ENCODE data around the gene SCTR.

Gene SCTR

DNA sequence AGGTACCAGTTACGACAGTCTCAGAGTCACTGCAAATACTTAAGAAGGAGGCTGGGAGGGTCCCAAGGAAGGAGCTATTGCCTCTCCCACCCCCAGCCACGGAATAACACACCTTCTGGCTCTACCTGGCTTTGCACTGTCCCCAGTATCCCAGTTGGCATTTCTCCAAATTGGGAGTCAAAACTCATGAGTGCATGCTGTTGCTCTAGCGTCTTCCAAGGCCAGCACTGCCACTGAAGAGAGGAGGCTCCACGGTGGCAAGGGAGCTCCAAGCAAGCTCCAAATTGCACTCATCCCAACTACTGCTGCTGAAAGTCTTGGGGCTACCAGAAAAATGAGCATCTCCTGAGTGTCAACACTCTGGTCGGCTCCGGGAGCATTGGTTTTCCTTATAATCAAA is 1.6 kb downstream of the SCTR start:
- DNase-seq: no peak

DNA sequence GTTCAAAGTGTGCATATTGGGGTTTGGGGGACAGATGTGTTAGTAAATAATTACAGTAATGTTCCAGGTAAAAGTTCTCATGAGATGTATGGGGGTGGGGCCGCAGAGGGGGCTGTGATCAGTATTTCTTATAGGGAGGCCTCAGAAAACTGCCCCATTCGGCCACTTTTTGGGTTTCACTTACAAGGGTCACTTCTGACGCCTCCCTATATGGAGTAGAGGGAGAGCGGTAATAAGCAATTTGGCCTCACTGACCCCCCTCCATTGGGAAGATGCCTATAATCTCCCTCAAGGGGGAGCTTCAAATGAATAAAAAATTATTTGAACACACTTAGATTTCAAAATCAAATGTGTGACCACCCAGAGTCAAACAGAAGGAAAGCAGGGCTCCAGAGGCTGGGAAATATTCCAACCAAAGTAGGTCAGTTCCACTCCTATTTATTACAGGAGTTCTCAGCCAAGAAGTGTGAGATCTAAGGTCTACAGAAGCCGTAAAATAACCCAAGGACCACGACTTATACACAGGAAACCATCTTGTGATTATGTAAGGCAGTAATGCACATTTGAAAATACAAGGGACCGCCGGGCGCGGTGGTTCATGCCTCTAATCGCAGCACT is 2.7 kb downstream of the SCTR start:
- no peak for DNase-seq

GRCh38 chr2:119520696-119521432 is 3.4 kb downstream of the SCTR start:
- DNase-seq: no peak

DNA sequence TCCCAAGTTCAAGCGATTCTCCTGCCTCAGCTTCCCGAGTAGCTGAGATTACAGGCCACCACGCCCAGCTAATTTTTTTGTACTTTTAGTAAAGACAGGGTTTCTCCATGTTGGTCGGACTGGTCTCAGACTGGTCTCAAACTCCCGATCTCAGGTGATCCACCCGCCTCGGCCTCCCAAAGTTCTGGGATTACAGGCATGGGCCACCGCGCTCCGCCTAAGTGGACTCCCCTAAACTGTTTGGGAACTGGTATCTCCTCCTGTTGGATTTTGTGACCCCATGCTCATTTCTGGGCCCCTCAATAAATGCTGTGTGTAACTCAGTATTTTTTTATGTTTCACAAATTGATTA is 5.2 kb downstream of the SCTR start:
- DNase-seq: no peak

DNA sequence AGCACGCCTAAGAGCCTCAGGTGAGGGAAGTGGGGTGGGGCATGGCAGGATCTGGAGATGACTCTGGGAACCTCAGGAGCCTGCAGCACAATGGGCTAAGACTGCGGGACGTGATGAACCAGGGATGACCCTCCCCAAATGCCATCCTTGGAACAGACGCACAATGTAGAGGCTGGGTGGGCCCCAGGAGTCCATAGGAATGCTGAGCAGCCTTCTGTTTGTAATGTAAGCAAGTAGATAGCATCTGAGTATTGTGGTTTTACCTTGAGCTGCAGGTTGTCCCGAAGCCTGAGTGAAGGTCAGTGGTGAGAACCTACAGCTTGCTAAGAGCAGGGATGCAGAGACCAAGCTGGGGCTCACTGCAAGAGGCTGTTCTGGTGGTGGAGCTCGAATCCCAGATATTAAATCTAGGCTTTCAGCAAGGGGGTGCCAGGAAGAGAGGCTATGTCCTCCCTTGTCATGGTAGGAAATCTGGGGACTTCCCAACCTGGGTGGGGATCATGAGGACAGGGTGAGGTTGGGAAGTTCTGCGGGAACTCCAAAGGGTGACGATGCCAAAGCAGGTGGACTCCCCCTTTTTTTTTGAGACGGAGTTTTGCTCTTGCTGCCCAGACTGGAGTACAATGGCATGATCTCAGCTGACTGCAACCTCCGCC is 5.8 kb downstream of the SCTR start:
- DNase-seq: no peak

DNA sequence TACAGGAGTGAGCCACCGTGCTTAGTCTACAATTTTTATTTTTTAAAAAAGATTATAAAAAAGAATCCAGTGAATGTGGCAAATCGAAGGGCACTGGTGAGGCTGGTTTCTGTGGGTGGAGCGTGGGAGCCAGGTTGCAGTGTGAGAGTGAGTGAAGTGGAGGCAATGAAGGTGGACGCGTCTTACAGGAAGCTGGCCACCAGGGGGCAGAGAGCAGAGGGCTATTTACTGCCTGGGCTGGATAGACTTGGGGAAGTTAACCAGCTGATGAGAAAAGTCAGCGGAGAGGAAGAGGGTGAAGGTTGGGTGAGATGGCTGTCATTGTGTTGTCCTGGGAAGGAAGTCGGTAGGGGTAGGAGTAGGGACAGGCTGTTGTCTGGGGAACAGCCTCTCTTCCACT is 6.8 kb downstream of the SCTR start:
- no peak for DNase-seq

DNA sequence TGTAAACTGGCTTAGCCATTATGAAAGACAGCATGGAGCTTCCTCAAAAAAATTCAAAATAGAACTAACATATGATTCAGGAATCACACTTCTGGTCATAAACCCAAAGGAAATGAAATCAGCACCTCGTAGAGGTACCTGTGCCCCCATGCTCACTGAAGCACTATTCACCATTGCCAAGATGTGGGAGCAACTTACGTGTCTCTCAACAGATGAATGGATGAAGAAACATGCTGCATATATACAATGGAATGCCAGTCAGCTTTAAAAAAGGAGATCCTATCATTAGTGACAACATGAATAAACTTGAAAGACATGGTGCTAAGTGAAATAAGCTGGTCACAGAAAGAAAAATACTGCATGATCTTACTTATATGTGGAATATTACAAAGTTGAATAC is 8.2 kb downstream of the SCTR start:
- DNase-seq: no peak

DNA sequence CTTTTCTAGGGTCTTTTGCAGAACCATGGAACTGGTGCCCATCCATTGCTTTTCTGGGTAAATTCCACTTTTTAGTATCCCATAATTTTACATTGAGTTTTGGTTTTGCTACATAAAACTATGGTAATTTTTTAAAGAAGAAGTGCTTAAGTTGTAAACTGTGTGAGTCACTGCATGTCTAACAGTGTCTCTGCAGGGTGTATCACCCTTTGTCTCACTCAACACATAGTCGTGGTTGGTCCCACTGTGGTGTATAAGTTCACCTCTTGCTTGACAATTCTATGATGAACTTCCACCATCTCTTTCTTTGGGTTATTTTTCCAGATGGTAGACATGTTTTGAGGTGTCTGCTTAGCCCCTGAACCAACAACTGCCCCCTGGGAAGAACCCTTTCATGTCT is 10.5 kb downstream of the SCTR start:
- DNase-seq: no peak

- no peak for DNase-seq
These were observed 11.3 kb downstream of the SCTR start for GRCh38 chr2:119512946-119513345.

GRCh38 chr2:119511989-119512388 is 12.3 kb downstream of the SCTR start:
- no peak for DNase-seq

DNA sequence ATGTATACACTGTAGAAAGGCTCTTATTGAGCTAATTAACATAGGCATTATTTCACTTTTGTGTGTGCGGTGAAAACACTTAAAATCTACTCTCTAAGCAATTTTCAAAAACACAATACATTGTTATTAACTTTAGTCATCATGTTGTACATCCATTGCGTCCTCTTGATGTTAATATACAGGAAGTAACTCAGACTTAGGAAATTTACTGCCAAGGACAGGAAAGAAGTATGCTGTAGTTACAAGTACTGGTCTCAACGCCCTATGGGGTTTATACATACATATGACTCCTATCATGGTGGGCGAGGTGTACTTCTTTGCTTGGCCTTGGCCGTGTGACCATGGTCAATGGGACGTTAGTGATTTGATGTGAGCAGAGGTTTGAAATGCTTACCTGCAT is 15.5 kb downstream of the SCTR start:
- no peak for DNase-seq

DNA sequence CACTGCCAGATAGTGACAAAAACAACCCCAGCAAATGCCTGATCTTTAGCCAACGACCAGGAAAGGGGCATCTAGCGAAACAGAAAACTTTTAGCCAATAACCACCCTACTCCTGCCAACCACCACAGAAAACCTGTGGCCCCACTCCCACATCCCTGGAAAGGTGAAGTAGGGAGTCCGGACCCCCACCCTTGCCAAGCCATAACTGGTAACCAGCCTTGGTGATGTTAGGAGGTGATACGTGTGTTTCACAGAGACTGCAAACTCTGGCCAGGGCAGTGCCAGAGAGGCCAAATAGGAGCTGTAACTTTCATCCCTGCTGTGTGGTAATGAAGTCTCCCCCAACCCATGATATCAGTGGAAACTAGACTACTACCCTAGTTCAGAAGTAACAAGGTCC is 27.6 kb downstream of the SCTR start:
- DNase-seq: no peak

DNA sequence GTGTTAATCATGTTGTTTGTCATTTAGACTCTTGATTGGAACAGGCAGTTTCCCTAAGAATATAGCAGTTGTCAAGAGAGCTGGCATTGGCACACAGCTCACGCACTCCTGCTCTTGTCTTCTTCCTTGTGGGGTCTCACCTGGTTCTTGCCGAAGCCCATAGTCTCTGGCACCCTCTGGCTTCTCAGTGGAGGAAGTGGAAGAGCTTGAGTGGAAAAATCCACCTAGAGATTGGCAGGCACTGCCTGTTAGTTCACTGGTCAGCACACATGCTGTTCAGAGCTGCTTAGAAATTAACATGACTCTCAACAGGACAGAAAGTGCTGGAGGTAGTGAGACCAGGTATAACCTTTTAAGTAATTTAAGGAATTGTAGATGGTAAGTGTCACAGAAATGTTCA is 28.3 kb downstream of the SCTR start:
- DNase-seq: no peak

- no peak for DNase-seq
These were observed 30.0 kb downstream of the SCTR start for GRCh38 chr2:119494163-119494790.

DNA sequence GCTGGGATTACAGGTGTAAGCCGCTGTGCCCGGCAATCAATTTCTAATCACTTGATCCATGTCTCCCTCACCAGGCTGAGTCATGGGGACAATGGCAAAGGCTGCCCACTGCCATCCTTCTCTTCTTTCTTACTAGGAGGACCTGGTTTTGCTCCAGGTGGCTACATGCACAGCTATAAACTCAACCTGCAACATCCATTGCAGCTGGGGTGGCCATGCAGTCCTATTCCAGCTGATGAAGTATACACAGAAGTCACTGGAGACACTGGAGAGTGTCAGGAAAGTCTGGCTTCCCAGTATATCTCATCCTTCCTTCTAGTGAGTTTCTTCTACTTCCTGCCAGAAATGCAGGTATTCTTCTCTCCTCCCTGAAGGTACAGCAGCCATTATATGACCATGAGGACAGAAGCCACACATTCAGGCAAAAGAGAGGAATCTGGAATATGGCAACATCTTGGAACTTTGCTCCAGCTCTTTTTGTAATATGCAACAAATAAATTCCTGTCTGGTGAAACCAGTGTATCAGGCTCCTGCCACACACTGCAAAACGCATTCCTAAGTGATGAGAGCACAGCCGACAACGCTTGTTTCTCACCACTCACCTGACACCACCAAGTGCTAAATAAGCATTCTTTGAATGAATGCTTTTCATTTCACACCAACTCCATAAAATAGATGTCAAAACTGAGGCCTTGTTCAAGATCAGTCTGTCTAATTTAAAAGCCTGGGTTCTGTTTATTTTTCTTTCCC is 32.3 kb downstream of the SCTR start:
- DNase-seq: no peak

- no peak for DNase-seq
These were observed 33.6 kb downstream of the SCTR start for GRCh38 chr2:119490653-119491195.

DNA sequence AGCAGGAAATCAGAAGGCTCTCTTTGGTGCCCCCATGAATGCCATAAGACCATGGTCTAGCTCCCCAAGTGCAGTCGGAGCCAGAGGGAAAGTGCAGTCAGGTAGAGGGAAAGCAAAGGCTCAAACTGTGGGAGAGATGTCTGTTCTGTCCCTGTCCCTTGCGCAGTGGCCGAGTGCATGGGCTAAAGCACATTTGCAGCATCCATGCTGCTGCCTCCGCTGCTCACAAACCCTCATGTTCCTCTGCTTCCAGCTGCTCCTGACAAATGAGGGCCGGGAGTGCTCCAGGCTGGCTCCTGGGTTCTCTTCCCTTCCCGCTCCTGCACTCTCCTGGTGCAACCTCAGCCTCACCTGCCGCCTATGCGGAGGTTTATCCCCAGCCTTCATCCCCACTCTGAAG is 34.2 kb downstream of the SCTR start:
- no peak for DNase-seq

- no peak for DNase-seq
These were observed 34.9 kb downstream of the SCTR start for GRCh38 chr2:119489232-119489952.

DNA sequence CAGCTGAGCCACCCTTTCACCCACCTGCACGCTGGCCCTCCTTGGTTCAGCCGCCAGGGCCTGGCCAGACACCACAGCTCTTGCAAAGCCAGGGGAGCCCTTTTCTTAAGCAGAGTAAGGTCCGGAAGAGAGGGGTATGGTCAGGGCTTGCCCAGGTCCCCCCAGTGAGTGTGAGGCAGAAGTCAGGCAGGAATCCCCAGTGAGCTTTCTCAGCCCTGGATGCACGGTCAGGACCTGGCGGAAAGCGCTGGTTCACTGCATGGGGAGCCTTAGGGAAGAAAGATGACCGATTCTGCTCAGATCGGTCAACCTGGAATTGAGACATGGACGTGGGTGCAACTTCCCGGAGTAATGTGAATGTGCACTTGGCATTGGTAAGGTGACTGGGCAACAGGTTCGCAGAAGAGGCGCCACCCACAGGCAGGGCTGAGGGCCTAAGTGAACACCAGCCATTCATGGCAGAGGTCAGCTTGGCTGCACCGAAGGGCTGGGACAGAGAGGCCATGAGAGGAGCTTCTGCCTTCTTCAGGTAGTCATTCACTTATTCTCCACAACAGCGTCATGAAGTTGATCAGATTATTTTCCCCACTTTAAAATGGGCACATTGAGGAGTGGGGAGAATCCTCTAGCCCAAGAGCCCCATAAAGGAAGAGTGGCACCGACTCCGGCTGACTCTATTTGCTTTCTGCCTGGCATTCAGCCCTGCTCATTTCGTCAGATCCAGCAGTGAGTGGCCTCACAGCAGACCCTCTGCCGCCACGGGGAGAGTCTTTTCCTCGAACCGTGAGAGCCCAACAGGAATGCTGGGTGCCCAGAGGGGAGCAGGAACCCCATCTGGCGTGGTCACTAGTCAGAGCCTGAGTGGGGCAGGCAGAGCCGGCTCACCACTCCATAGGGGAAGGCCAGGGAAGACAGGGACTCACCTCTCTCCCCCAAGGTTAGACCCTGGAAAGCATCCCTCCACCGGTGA is 35.8 kb downstream of the SCTR start:
- DNase-seq: no peak

DNA sequence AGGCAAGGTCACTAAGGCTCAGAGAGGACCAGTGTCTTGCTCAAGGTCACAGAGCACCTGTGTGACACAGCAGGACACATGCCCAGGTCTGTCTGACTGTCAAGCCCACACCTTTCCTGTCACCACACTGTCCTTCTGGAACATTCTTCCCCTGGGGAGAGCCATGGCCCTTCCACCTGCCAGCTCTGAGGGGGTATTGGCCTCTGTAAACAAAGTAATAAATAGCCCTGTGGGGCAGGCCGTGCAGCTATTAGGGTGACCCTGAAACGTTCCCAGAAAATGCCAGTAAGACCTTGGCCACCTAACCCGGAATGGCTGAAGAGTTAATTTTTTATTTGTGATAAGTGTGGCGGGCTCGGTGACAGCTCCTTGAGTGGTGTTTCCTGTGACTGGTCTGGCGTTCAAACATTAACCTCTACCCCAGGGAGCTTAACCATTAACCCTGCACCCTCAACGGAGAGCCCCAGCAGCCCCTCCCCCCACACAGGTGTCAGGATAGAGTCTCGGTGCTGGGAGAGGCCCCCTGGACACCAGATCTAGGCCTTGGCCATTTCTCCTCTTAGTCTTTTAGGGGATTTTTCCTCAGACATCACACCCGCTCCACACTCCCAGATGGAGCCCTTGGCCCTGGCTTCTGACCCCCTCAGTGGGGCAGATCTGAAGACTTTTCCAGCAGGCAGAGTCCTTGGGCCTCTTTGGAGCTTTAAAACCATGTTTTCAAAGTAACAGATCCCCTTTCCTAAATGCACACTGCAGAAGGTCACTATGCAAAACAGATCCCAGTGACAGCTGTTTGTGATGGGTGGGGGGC is 36.6 kb downstream of the SCTR start:
- DNase-seq: peak; percentile 28

All from right forelimb (tissue), 1 donor.